ENCODE data around the gene SOCS3.

GRCh38 chr17:78314683-78315354 lies 45.1 kb downstream of the SOCS3 start:
- TF ChIP-seq CTCF (conservative IDR thresholded peaks at IDR 0.05) = no peak
- TF ChIP-seq EZH2 (IDR thresholded peaks at IDR 0.05; ENCODE audit: low read depth) = no peak
